ENCODE data around the gene TBC1D25. TPM values are rescaled to one million over a fixed set of nuclear protein-coding genes. Genes with fewer than 3 reads are reported as not detected.

TBC1D25 gene
- total and polyA plus RNA-seq, 2 of the 4 experiments (the other 2 are of a cell fraction) = 11.3 to 15.9 TPM

GRCh38 chrX:48611703-48612102 is 72.2 kb downstream of the TBC1D25 start:
- ChIA-PET POLR2A (ENCODE audit: unreplicated experiment) (no interaction called here), CTCF (no interaction called here)
- no peaks in the 10 kb centered on the region for H3K79me1 ChIP-seq (ENCODE audit: low read depth in 1 of 2, low read length in 2 of 2)
- intact Hi-C loops (cut with micrococcal nuclease) = no loop called here
- 20% methylated on average over 1 of the region's 2 CpGs; no CpG with 5 or more reads in 1 of the 2 experiments for WGBS, 2 experiments (ENCODE audit: extremely low coverage in 2 of 2, insufficient read length in 1 of 2)
- in situ Hi-C loops (cut with MboI; ENCODE audit: low sequenced_read_pairs) = no loop called here
- no peaks in the 10 kb centered on the region for H3K36me3 ChIP-seq (ENCODE audit: control insufficient read depth, insufficient read depth, low read length)
- H3K9me3 ChIP-seq (ENCODE audit: control insufficient read depth, insufficient read depth, low read length) = no peaks in the 10 kb centered on the region
- no peak overlapping the region for H3K4ac ChIP-seq (ENCODE audit: low read depth, low read length)
- H3K4me1 ChIP-seq (ENCODE audit: control insufficient read depth, insufficient read depth, low read length) = no peaks in the 10 kb centered on the region
- H2AK9ac ChIP-seq (replicated peaks; ENCODE audit: low read depth, low read length, poor library complexity) = no peak overlapping the region
- H3K4me3 ChIP-seq (ENCODE audit: insufficient read depth, low read depth, low read length) = no peak overlapping the region
- no peaks in the 10 kb centered on the region for H3K27me3 ChIP-seq (ENCODE audit: control insufficient read depth, insufficient read depth, low read length)
- dilution Hi-C loops (cut with HindIII; ENCODE audit: low sequenced_read_pairs, unreplicated experiment) = no loop called here
- TF ChIP-seq POLR2A (IDR thresholded peaks at IDR 0.05; ENCODE audit: low read depth, low read length) = no peak
- TF ChIP-seq CHD1 (IDR thresholded peaks at IDR 0.05; ENCODE audit: low read depth, low read length) = no peak
- no peak for TF ChIP-seq CEBPB (IDR thresholded peaks at IDR 0.05; ENCODE audit: low read depth, low read length)
- TF ChIP-seq BHLHE40 (IDR thresholded peaks at IDR 0.05; ENCODE audit: low read depth, low read length) = no peak
- TF ChIP-seq ELK1 (IDR thresholded peaks at IDR 0.05; ENCODE audit: borderline replicate concordance, low read depth, low read length) = no peak
- no peak for TF ChIP-seq MXI1 (IDR thresholded peaks at IDR 0.05; ENCODE audit: borderline replicate concordance, low read depth, low read length)
- no peak for TF ChIP-seq MAZ (IDR thresholded peaks at IDR 0.05; ENCODE audit: borderline replicate concordance, low read depth, low read length)
- no peak for TF ChIP-seq RFX5 (IDR thresholded peaks at IDR 0.05; ENCODE audit: low read depth, low read length)
- TF ChIP-seq SMC3 (IDR thresholded peaks at IDR 0.05; ENCODE audit: low read depth, low read length) = no peak
- TF ChIP-seq NFE2L2 (IDR thresholded peaks at IDR 0.05; ENCODE audit: low read depth, low read length) = no peak
- TF ChIP-seq FOS (IDR thresholded peaks at IDR 0.05; ENCODE audit: low read depth, low read length) = no peak
- H2BK5ac ChIP-seq (ENCODE audit: low read depth, low read length, poor library complexity, severe bottlenecking) = no peak overlapping the region
- no peaks in the 10 kb centered on the region for H3K9me1 ChIP-seq (ENCODE audit: insufficient read depth, low read length)
- no peak overlapping the region for H4K91ac ChIP-seq (ENCODE audit: insufficient read depth, low read depth, low read length)
- BruUV-seq (replicated peaks) = no TSS peak
- ATAC-seq (ENCODE audit: low read depth) (no peak), DNase-seq (no peak)
- no peak overlapping the region for H2AFZ ChIP-seq (replicated peaks; ENCODE audit: low read length, poor library complexity)
- H4K8ac ChIP-seq (ENCODE audit: low read depth in 2 of 2, low read length in 2 of 2) = no peak overlapping the region
- H2BK120ac ChIP-seq (ENCODE audit: low read depth, low read length) = no peak overlapping the region
- H2BK20ac ChIP-seq (ENCODE audit: low read depth, low read length) = no peak overlapping the region
- H3K23ac ChIP-seq (ENCODE audit: low read depth, low read length) = no peak overlapping the region
- H2BK15ac ChIP-seq (ENCODE audit: low read depth, low read length) = no peak overlapping the region
- no peak overlapping the region for H3K4me2 ChIP-seq (ENCODE audit: low read depth, low read length)
- H3K27ac ChIP-seq (ENCODE audit: insufficient read depth, low read length) = no peak overlapping the region
- H3K56ac ChIP-seq (ENCODE audit: extremely low read depth, insufficient read depth, low read length) = no peak overlapping the region
- no peak overlapping the region for H3K14ac ChIP-seq (replicated peaks; ENCODE audit: low read depth, low read length)
- H3K18ac ChIP-seq (ENCODE audit: low read depth, low read length) = no peak overlapping the region
- no peak overlapping the region for H2AK5ac ChIP-seq (ENCODE audit: low read depth, low read length)
- H4K20me1 ChIP-seq (ENCODE audit: insufficient read depth, low read length) = no peaks in the 10 kb centered on the region
- H4K5ac ChIP-seq (ENCODE audit: low read depth, low read length) = no peak overlapping the region
- no peak overlapping the region for H3K9ac ChIP-seq (ENCODE audit: low read depth, low read length)

Small RNA genes lying within 50 kb of the gene (microRNA-seq; reads per million reads assigned to microRNA genes)
- gene MRPL32P1 (ENCODE audit: insufficient read depth, insufficient read length) = not detected

Small RNA genes lying within 50 kb of the gene (small RNA-seq; reads per million reads assigned to genes)
- gene MRPL32P1 = 0 reads per million in 5 experiments

Other genes starting within 250 kb of the TBC1D25 start
- not detected in 2 replicates for gene SSX3, start 183.0 kb upstream of the TBC1D25 start, total RNA-seq (2012; rRNA removed)
- gene SSX3, start 183.0 kb upstream of the TBC1D25 start, polyA plus RNA-seq (2012; rRNA removed) = not detected in 2 replicates
- gene SSX4, start 156.2 kb upstream of the TBC1D25 start, total RNA-seq (2012; rRNA removed) = not detected in 2 replicates
- gene SSX4, start 156.2 kb upstream of the TBC1D25 start, polyA plus RNA-seq (2012; rRNA removed) = not detected in 2 replicates
- gene SSX4B, start 127.8 kb upstream of the TBC1D25 start, total RNA-seq (2012; rRNA removed) = not detected in 2 replicates
- not detected in 2 replicates for gene SSX4B, start 127.8 kb upstream of the TBC1D25 start, polyA plus RNA-seq (2012; rRNA removed)
- gene SLC38A5, start 69.5 kb upstream of the TBC1D25 start, total RNA-seq (2012; rRNA removed) = 12.2 and 12.8 TPM in 2 replicates
- 20.0 and 20.4 TPM in 2 replicates for gene SLC38A5, start 69.5 kb upstream of the TBC1D25 start, polyA plus RNA-seq (2012; rRNA removed)
- 54.2 and 59.9 TPM in 2 replicates for gene FTSJ1, start 63.5 kb upstream of the TBC1D25 start, total RNA-seq (2012; rRNA removed)
- gene FTSJ1, start 63.5 kb upstream of the TBC1D25 start, polyA plus RNA-seq (2012; rRNA removed) = 50.8 and 60.0 TPM in 2 replicates
- gene PORCN, start 30.7 kb upstream of the TBC1D25 start, total RNA-seq (2012; rRNA removed) = 3.3 and 4.1 TPM in 2 replicates
- 10.1 and 11.6 TPM in 2 replicates for gene PORCN, start 30.7 kb upstream of the TBC1D25 start, polyA plus RNA-seq (2012; rRNA removed)
- gene EBP, start 17.9 kb upstream of the TBC1D25 start, total RNA-seq (2012; rRNA removed) = 66.7 and 78.9 TPM in 2 replicates
- gene EBP, start 17.9 kb upstream of the TBC1D25 start, polyA plus RNA-seq (2012; rRNA removed) = 39.4 and 43.2 TPM in 2 replicates
- gene RBM3, start 34.8 kb downstream of the TBC1D25 start, total RNA-seq (2012; rRNA removed) = 341 and 386 TPM in 2 replicates
- gene RBM3, start 34.8 kb downstream of the TBC1D25 start, polyA plus RNA-seq (2012; rRNA removed) = 217 and 243 TPM in 2 replicates
- 60.8 and 62.7 TPM in 2 replicates for gene WDR13, start 57.8 kb downstream of the TBC1D25 start, total RNA-seq (2012; rRNA removed)
- gene WDR13, start 57.8 kb downstream of the TBC1D25 start, polyA plus RNA-seq (2012; rRNA removed) = 151 and 153 TPM in 2 replicates
- not detected in 2 replicates for gene WAS, start 144.1 kb downstream of the TBC1D25 start, total RNA-seq (2012; rRNA removed)
- gene WAS, start 144.1 kb downstream of the TBC1D25 start, polyA plus RNA-seq (2012; rRNA removed) = 0.09 and 0.14 TPM in 2 replicates
- gene SUV39H1, start 157.0 kb downstream of the TBC1D25 start, total RNA-seq (2012; rRNA removed) = 6.6 and 7.2 TPM in 2 replicates
- 8.6 and 9.9 TPM in 2 replicates for gene SUV39H1, start 157.0 kb downstream of the TBC1D25 start, polyA plus RNA-seq (2012; rRNA removed)
- gene GLOD5, start 222.0 kb downstream of the TBC1D25 start, total RNA-seq (2012; rRNA removed) = not detected in 2 replicates
- gene GLOD5, start 222.0 kb downstream of the TBC1D25 start, polyA plus RNA-seq (2012; rRNA removed) = not detected in 2 replicates
- not detected in 2 replicates for gene GATA1, start 246.9 kb downstream of the TBC1D25 start, total RNA-seq (2012; rRNA removed)
- gene GATA1, start 246.9 kb downstream of the TBC1D25 start, polyA plus RNA-seq (2012; rRNA removed) = not detected in 2 replicates

All from IMR-90 (cell line).